HK-2 (cell line): ENCODE results near the gene VPS4A.
"Not testable (repeated sequence)": the region's sequence is repeated elsewhere in the genome, so short reads cannot be mapped to it uniquely, and the experiment has no call there.

ENCODE experiments used
- DNase-seq: peaks from one replicate; pipeline ENCODE4 v3.0.0-alpha.2; 2018; ENCODE audit not compliant: unreplicated experiment

Gene VPS4A

GRCh38 chr16:69310653-69311532, at the start of gene VPS4A:
TSS of gene VPS4A (plus strand) at chr16:69311350. CDS start at chr16:69311512, 162 bp downstream.
- DNase-seq = peak; percentile 99

GRCh38 chr16:69266334-69267063, 44.7 kb upstream of the VPS4A start:
- DNase-seq = no peak

DNA sequence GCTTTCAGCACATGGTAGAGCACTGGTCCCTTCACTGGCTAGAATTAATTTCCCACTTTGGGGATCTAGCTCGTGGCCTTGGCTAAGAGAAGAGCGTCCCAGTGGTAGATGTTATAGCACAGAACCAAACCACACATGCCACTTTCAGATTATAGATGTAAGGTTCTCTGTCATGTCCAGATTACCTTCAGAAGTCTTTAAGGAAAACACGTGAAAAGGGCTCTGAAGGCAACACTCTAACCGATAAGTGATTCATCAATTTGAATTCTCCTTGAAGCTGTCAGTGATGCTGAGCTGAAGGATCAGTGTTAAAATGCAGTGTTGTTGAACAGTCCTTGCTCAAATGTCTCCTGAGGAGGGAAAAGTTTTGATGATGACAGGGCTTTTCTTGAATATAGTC, 43.5 kb upstream of the VPS4A start:
- no peak for DNase-seq

DNA sequence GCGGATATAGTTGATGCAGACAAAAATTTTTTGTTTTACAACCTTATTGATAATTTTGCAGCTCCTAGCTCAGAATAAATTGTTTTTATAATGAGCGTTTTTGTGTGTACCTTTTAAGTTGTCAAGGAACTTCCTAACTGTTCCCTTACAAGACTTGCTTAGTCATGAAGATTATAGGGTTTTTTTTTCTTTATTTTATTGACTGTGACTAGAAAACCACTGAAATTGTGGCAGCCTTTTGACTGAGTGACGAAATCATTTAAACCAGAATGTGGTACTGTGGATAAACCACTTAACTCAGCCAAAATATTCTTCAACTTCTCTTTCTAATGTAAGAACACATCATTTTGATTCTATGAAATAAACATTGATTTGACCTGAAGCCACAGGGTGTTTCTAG, 40.8 kb upstream of the VPS4A start:
- no peak for DNase-seq

- DNase-seq = no peak
Measured at GRCh38 chr16:69270831-69271230, 40.3 kb upstream of the VPS4A start.

DNA sequence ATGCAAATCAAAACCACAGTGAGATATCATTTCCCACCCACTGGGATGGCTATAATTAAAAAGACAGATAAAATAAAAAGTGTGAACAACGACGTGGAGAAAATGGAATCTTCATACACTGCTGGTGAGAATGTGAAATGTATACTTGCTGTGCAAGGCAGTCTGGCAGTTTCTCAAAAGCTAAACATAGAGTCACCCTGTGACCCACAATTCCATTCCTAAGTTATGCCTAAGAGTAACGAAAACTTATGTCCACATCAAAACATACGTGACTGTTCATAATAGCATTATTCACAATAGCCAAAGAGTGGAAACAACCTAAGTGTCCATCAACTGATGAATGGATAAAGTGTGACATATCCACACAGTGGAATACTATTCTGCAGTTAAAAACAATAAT, 38.1 kb upstream of the VPS4A start:
- no peak for DNase-seq

GRCh38 chr16:69274699-69275235, 36.4 kb upstream of the VPS4A start:
- DNase-seq = no peak

DNA sequence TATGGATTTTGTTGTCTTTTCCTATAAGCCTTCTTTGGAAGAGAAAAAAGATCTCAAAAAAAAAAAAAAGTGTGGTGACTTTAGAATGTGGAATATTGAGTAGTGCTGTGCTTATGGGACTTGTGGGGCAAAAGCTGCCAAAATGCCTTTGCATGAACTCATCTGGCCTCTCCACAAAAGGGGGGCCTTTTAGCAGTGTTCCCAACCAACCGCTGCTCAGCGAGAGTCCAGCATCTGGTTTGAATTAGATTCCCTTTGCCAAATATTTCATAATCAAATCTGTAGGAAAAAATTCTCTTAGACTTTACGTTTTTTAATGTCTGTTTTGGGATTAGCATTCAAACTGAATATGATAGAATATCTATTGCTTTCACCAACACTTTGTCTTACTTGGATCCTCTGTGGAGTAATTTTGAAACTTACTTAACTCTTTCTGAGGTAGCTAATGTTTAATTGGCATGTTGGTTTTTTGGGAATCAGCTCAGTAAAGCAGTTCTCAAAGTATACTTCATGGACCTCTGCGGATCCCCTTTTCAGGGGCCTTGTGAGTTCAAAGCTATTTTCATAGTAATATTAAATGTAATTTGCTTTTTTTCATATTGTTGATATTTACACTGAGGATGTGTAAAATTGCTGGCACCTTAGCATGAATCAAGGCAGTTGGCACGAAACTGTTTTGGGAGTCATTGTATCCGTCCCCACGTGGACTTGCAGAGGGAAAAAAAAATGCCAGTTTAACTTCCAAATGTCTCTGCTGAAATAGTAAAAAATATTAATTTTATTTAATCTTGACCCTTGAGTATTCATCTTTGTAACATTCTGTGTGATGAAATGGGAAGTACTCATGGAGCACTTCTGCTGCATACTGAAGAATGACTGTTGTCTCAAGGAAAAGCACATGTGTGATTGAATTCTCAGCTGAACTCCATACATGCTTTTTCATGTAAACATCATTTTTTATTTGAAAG, 34.7 kb upstream of the VPS4A start:
- no peak for DNase-seq

- no peak for DNase-seq
Measured at GRCh38 chr16:69277413-69277812, 33.7 kb upstream of the VPS4A start.

DNA sequence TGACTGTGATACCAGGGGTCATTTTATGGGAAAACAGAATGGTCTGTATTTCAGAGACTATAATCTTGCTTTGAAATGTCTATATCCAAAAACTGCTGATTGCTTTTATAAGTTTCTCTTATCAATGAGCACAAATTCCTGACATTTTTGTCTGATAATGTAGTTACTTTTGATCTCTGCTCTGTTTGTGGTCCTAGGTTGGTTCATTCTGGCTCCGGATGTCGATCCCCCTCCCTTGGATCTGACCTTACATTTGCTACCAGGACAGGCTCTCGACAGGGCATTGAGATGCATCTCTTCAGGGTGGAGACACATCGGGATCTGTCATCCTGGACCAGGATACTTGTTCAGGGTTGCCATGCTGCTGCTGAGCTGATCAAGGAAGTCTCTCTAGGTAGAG, 27.3 kb upstream of the VPS4A start:
- no peak for DNase-seq

DNA sequence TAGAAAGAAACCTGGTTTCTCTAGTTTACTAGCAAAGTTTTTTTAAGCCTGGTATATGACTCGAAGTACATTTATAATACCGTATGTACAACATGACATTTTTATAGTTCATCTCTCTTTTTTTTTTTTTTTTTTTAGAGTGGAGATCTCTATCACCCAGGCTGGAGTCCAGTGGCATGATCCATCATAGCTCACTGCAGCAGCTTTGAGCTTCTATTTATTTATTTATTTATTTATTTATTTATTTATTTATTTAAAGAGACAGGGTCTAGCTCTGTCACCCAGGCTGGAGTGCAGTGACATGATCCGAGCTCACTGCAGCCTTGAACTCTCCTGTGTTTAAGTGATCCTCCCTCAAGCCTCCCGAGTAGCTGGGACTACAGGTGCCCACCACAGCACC, 25.9 kb upstream of the VPS4A start:
- DNase-seq = no peak

DNA sequence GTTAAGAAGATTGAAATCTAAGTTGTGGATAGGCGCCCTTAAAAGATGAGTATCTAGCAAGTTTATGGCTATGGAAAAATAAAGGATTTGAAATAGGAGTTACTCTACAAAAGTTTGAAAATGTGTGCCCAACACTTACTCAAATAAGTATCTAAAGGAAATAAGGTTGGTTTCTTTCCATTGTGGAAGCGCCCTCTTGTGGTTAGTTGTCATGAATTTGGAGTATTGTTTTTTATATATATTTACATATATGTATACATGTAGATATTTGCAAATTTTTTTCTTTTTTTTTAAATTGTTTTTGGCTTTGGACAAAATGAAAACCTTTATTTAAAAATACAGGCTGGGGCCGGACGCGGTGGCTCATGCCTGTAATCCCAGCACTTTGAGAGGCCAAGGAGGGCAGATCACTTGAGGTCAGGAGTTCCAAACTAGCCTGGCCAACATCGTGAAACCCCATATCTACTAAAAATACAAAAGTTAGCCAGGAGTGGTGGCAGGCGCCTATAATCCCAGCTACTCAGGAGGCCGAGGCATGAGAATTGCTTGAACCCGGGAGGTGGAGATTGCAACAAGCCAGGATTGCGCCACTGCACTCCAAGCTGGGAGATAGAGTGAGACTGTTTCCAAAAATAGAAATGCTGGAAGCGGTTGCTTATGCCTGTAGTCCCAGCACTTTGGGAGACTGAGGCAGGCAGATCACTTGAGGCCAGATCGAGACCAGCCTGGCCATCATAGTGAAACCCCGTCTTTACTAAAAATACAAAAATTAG, 24.0 kb upstream of the VPS4A start:
- no peak for DNase-seq

DNA sequence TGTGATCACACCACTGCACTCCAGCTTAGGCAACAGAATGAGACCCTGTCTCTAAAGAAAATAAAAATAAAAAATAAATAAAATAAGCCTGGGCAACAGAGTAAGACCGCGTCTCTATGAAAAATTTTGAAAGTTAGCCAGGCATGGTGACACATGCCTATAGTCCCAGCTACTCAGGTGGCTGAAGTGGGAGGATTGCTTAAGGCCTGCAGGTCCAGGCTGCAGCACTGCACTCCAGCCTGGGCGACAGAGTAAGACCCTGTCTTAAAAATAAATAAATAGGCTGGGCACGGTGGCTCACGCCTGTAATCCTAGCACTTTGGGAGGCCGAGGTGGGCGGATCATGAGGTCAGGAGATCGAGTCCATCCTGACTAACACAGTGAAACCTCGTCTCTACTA, 19.5 kb upstream of the VPS4A start:
- not testable (repeated sequence) for DNase-seq

DNA sequence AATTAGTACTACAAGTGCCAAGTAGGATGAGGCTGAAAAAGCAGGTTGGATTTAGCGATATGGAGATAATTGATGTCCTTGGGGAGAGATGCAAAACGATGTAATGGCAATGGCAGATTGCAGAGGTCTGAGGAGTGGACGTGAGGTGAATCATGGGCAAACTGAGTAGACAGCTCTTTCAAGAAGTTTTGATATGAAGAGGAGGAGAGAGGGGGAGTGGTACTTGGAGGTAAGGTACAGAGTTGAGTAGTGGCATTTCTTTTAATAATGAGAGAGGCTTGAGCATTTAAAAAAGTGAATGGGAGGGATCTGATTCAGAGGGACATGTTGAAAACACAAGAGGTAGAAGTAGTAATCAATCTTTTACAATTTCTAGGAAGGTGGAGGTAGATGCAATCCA, 17.7 kb upstream of the VPS4A start:
- DNase-seq = no peak

DNA sequence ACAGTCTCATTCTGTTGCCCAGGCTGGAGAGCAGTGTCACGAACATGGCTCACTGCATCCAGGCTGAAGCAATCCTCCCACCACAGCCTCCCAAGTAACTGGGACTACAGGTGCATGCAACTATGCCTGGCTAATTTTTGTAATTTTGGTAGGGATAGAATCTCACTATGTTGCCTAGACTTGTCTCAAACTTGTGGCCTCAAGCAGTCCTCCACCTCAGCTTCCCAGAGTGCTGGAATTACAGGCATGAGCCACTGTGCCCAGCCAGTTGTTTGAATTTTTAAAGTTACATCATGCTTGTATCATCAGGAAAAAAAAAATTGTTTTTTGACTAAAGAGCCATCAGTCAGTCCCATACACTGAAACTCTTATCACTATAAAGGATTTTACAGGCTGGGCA, 17.1 kb upstream of the VPS4A start:
- DNase-seq = no peak

- not testable (repeated sequence) for DNase-seq
Measured at GRCh38 chr16:69296771-69297170, 14.4 kb upstream of the VPS4A start.

- DNase-seq = no peak
Measured at GRCh38 chr16:69298261-69298660, 12.9 kb upstream of the VPS4A start.

DNA sequence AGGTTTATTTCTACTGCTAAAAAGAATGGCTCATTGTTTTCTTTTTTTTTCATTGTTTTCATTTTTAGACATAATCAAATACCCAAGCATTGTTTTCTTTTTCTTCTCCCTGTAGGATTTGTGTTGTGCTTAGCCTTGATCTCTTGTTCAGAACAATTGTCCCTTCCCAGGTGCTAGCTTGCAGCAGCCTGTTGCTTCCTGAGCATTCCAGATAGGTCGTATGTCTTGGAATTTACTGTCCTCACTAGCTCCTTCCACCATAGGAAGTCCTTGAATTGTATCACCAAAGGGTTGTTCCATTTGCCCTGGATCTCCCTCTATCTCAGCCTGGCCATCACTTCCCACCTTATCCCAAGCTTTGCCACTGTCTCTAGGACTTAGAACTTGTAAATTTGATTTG, 10.0 kb upstream of the VPS4A start:
- no peak for DNase-seq

DNA sequence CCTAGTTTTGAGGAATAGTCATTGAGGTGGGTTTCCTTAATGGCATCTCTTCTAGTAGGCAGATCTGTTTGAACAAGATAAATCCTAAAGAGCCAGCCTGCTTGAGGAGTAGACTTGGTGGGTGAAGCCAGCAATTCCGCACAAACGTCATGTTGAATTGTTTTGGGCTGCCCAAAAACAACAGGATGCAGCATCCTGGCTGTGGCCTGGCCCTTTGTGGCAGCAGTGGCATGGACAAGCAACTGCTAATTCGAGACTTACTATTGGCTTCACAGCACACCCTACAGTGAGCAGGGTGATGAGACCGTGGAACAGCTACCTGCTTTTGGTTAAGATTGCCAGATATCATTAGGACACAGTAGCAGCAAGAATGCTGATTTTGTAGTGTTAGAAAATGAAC, 9.3 kb upstream of the VPS4A start:
- no peak for DNase-seq

DNA sequence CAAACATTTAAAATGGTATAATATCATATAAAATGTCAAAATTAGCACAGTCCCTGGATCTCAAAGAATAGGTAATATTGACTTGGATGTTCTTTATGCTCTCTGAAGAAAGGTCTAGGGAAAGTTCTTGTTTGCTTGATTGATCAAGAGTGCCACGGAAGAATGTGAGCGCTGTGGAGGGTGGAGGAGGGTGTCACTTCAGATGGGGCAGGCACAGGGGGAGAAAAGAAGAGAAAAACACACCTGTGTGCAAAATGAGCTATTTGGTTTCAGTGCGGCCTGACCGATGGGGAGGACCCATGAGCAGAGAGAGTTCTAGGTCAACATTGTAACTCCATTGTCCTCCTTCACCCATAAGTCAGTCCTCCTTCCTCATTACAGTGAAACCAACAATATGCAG, 8.8 kb upstream of the VPS4A start:
- no peak for DNase-seq

DNA sequence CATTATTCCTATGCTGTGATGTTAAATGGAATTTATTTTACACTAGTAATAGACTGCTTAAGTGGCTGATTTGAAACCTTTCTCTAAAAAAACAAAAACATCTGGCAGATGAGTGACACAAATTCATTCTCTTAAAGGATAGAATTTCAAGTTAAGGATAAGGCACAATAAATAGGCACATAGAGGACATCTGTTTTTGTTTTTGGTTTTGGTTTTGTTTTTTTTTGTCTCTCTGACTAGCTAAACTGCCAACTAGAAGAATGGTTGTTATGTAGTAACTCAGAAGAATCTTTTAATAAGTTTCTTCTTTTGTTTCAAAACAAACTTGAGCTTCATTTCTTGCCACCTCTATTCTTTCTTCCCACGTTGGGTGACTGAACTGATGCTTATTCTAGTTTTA, 5.1 kb upstream of the VPS4A start:
- DNase-seq = no peak
